Daoy (cell line): ENCODE measurements around the gene PCDHA3. TPM values are rescaled to one million over a fixed set of nuclear protein-coding genes. Genes with fewer than 3 reads are reported as not detected.

Source experiments
- total RNA-seq: library from RNA; depleted of rRNA; stranded (reverse); fragments of >200 nt; shearing (Covaris generic); gene quantifications from 2 replicates; pipeline ENCODE4 v1.2.3, GENCODE V29; 2014; rRNA removed

Gene PCDHA3
- total RNA-seq, 1 experiment from 2014 or later: 0.34 TPM

Other genes starting within 250 kb of the PCDHA3 start
- 59.0 and 60.4 TPM in 2 replicates for gene SRA1, start 243.6 kb upstream of the PCDHA3 start, total RNA-seq
- 10.7 and 15.9 TPM in 2 replicates for gene APBB3, start 236.5 kb upstream of the PCDHA3 start, total RNA-seq
- gene SLC35A4, start 236.2 kb upstream of the PCDHA3 start, total RNA-seq: 17.8 and 23.5 TPM in 2 replicates
- gene CD14, start 167.9 kb upstream of the PCDHA3 start, total RNA-seq: 0.11 TPM in 1 of 2 replicates, not detected in the other
- 19.1 and 38.7 TPM in 2 replicates for gene TMCO6, start 161.6 kb upstream of the PCDHA3 start, total RNA-seq
- 64.1 and 70.2 TPM in 2 replicates for gene NDUFA2, start 153.4 kb upstream of the PCDHA3 start, total RNA-seq
- 138 and 190 TPM in 2 replicates for gene IK, start 153.2 kb upstream of the PCDHA3 start, total RNA-seq
- 16.8 and 22.5 TPM in 2 replicates for gene WDR55, start 136.2 kb upstream of the PCDHA3 start, total RNA-seq
- 0.69 and 1.4 TPM in 2 replicates for gene DND1, start 127.5 kb upstream of the PCDHA3 start, total RNA-seq
- 114 and 126 TPM in 2 replicates for gene HARS1, start 109.7 kb upstream of the PCDHA3 start, total RNA-seq
- gene HARS2, start 109.6 kb upstream of the PCDHA3 start, total RNA-seq: 65.1 and 68.8 TPM in 2 replicates
- gene ZMAT2, start 100.6 kb upstream of the PCDHA3 start, total RNA-seq: 84.2 and 124 TPM in 2 replicates
- 0.42 and 1.2 TPM in 2 replicates for gene PCDHA1, start 14.9 kb upstream of the PCDHA3 start, total RNA-seq
- gene PCDHA2, start 6.2 kb upstream of the PCDHA3 start, total RNA-seq: 0.29 TPM in 1 of 2 replicates, not detected in the other
- gene PCDHA4, start 6.0 kb downstream of the PCDHA3 start, total RNA-seq: 1.0 and 3.0 TPM in 2 replicates
- gene PCDHA5, start 20.6 kb downstream of the PCDHA3 start, total RNA-seq: 0.39 and 0.69 TPM in 2 replicates
- 5.4 and 7.0 TPM in 2 replicates for gene PCDHA6, start 26.9 kb downstream of the PCDHA3 start, total RNA-seq
- 0.71 and 0.97 TPM in 2 replicates for gene PCDHA7, start 33.2 kb downstream of the PCDHA3 start, total RNA-seq
- gene PCDHA8, start 40.1 kb downstream of the PCDHA3 start, total RNA-seq: 0.06 TPM in 1 of 2 replicates, not detected in the other
- gene PCDHA9, start 47.3 kb downstream of the PCDHA3 start, total RNA-seq: 0.11 and 0.51 TPM in 2 replicates
- gene PCDHA10, start 54.8 kb downstream of the PCDHA3 start, total RNA-seq: 0.68 and 3.3 TPM in 2 replicates
- 1.9 and 2.0 TPM in 2 replicates for gene PCDHA11, start 67.9 kb downstream of the PCDHA3 start, total RNA-seq
- gene PCDHA12, start 74.3 kb downstream of the PCDHA3 start, total RNA-seq: 0.69 and 1.5 TPM in 2 replicates
- gene PCDHA13, start 81.1 kb downstream of the PCDHA3 start, total RNA-seq: 0.17 and 0.71 TPM in 2 replicates
- 1.6 and 3.1 TPM in 2 replicates for gene PCDHAC1, start 125.2 kb downstream of the PCDHA3 start, total RNA-seq
- gene PCDHAC2, start 165.4 kb downstream of the PCDHA3 start, total RNA-seq: 1.2 and 1.3 TPM in 2 replicates